Spinal cord (tissue), 10 donors: ENCODE measurements around the gene CD101. TPM values are rescaled to one million over a fixed set of nuclear protein-coding genes. Genes with fewer than 3 reads are reported as not detected.

ENCODE experiments used
- DNase-seq, 6 donors: peaks; one replicate each; pipeline versions ENCODE4 v3.0.0 to v3.0.0-alpha.2; 2013 to 2015; ENCODE audit warnings: low spot score in 6 of 6, low read depth in 4 of 6
- H3K27ac ChIP-seq: one replicate; pipeline ENCODE4 v1.5.1; 2013; ENCODE audit warnings: low read depth, low read length, control low read depth
- H3K27me3 ChIP-seq: one replicate; pipeline ENCODE4 v1.6.1; 2013; ENCODE audit warnings: low read length; ENCODE audit not compliant: control insufficient read depth, insufficient read depth
- H3K36me3 ChIP-seq: one replicate; pipeline ENCODE4 v1.6.1; 2013; ENCODE audit warnings: low read length; ENCODE audit not compliant: control insufficient read depth, insufficient read depth
- H3K4me1 ChIP-seq: one replicate; pipeline ENCODE4 v1.6.1; 2013; ENCODE audit warnings: low read length; ENCODE audit not compliant: control insufficient read depth, insufficient read depth
- H3K4me3 ChIP-seq: one replicate; pipeline ENCODE4 v1.5.1; 2013; ENCODE audit warnings: low read depth, low read length, control low read depth
- H3K9me3 ChIP-seq: one replicate; pipeline ENCODE4 v1.6.1; 2013; ENCODE audit warnings: low read length; ENCODE audit not compliant: control insufficient read depth, insufficient read depth
- WGBS: methylation state at CpG from one replicate; pipeline ENCODE4 v1.1.5; 2013; ENCODE audit warnings: missing lambda C conversion rate; ENCODE audit not compliant: insufficient coverage; 5-methylcytosine and 5-hydroxymethylcytosine counted together
- polyA plus RNA-seq, 2 donors: library from polyadenylated mRNA; unstranded; fragments of 120-200 nt; gene quantifications; one replicate each; pipeline ENCODE4 v1.2.1, GENCODE V29; 2013; ENCODE audit not compliant: insufficient read length in 2 of 2
- total RNA-seq, 2 donors: library from RNA; depleted of rRNA in 1 of 2; stranded (reverse); fragments of 120-200 nt in 1 of 2; fragments of >200 nt in 1 of 2; gene quantifications; one replicate each; pipeline versions ENCODE4 v1.2.3 to v1.2.4, GENCODE V29; 2013 to 2014
- donor health status: healthy.

Gene CD101
- total and polyA plus RNA-seq, 4 donors: 1.4 to 6.5 (median 4.0) TPM

GRCh38 chr1:117022114-117022513 lies 20.6 kb downstream of the CD101 start:
- Histone ChIP-seq H3K27me3 (no peaks in the 10 kb centered on the region), H3K9me3 (no peaks in the 10 kb centered on the region), H3K4me1 (peaks cover 2% of the 10 kb centered on the region), H3K4me3 (no peak overlapping the region), H3K36me3 (no peaks in the 10 kb centered on the region), H3K27ac (no peak overlapping the region)
- no CpG with 5 or more reads among the region's 3 CpGs for WGBS
- DNase-seq: peak in 2 of 6 donors; percentile 64 to 74

GRCh38 chr1:117025568-117025967 lies 24.0 kb downstream of the CD101 start:
- Histone ChIP-seq H3K27ac (no peak overlapping the region), H3K4me1 (no peaks in the 10 kb centered on the region), H3K36me3 (no peaks in the 10 kb centered on the region), H3K27me3 (no peaks in the 10 kb centered on the region), H3K4me3 (no peak overlapping the region), H3K9me3 (no peaks in the 10 kb centered on the region)
- WGBS: 97% methylated on average over 6 of the region's 7 CpGs
- no peak for DNase-seq

- no peaks in the 10 kb centered on the region for H3K4me1 ChIP-seq
- H3K4me3 ChIP-seq: no peak overlapping the region
- no peak overlapping the region for H3K27ac ChIP-seq
- no peaks in the 10 kb centered on the region for H3K27me3 ChIP-seq
- 92% methylated on average over 3 of the region's 6 CpGs for WGBS
- DNase-seq: no peak
- H3K9me3 ChIP-seq: no peaks in the 10 kb centered on the region
- no peaks in the 10 kb centered on the region for H3K36me3 ChIP-seq
These were observed 24.8 kb downstream of the CD101 start for GRCh38 chr1:117026361-117026760.

- Histone ChIP-seq H3K4me3 (no peak overlapping the region), H3K9me3 (no peaks in the 10 kb centered on the region), H3K27ac (no peak overlapping the region), H3K4me1 (peaks cover 7% of the 10 kb centered on the region), H3K36me3 (no peaks in the 10 kb centered on the region), H3K27me3 (no peaks in the 10 kb centered on the region)
- no peak for DNase-seq
- no CpG with 5 or more reads among the region's 1 CpG for WGBS
These were observed 28.1 kb downstream of the CD101 start for GRCh38 chr1:117029685-117030084.

- H3K9me3 ChIP-seq: no peaks in the 10 kb centered on the region
- WGBS: no CpG with 5 or more reads among the region's 1 CpG
- H3K4me1 ChIP-seq: peaks cover 7% of the 10 kb centered on the region
- DNase-seq: no peak
- H3K4me3 ChIP-seq: no peak overlapping the region
- no peaks in the 10 kb centered on the region for H3K36me3 ChIP-seq
- H3K27ac ChIP-seq: no peak overlapping the region
- no peaks in the 10 kb centered on the region for H3K27me3 ChIP-seq
These were observed 28.8 kb downstream of the CD101 start for GRCh38 chr1:117030271-117030877.

- Histone ChIP-seq H3K9me3 (no peaks in the 10 kb centered on the region), H3K27me3 (no peaks in the 10 kb centered on the region), H3K27ac (no peak overlapping the region), H3K4me3 (no peak overlapping the region), H3K4me1 (peaks cover 7% of the 10 kb centered on the region), H3K36me3 (no peaks in the 10 kb centered on the region)
- DNase-seq: no peak
- no CpG with 5 or more reads among the region's 3 CpGs for WGBS
These were observed 30.7 kb downstream of the CD101 start for GRCh38 chr1:117032266-117032665.

GRCh38 chr1:117032681-117033539 lies 31.4 kb downstream of the CD101 start:
- Histone ChIP-seq H3K27ac (no peak overlapping the region), H3K4me3 (no peak overlapping the region), H3K36me3 (no peaks in the 10 kb centered on the region), H3K4me1 (peaks cover 7% of the 10 kb centered on the region), H3K27me3 (no peaks in the 10 kb centered on the region), H3K9me3 (no peaks in the 10 kb centered on the region)
- peak in 2 of 6 donors; percentile 23 to 74 for DNase-seq
- 42% methylated on average over 9 of the region's 11 CpGs for WGBS

GRCh38 chr1:117033772-117034171 lies 32.2 kb downstream of the CD101 start:
- Histone ChIP-seq H3K27me3 (no peaks in the 10 kb centered on the region), H3K9me3 (no peaks in the 10 kb centered on the region), H3K4me3 (no peak overlapping the region), H3K4me1 (peaks cover 7% of the 10 kb centered on the region), H3K27ac (no peak overlapping the region), H3K36me3 (no peaks in the 10 kb centered on the region)
- 78% methylated on average over 7 of the region's 7 CpGs for WGBS
- DNase-seq: no peak

GRCh38 chr1:117034791-117035290 lies 33.3 kb downstream of the CD101 start:
- no peak overlapping the region for H3K4me3 ChIP-seq
- H3K9me3 ChIP-seq: no peaks in the 10 kb centered on the region
- no peaks in the 10 kb centered on the region for H3K27me3 ChIP-seq
- H3K27ac ChIP-seq: no peak overlapping the region
- peaks cover 7% of the 10 kb centered on the region for H3K4me1 ChIP-seq
- no peaks in the 10 kb centered on the region for H3K36me3 ChIP-seq
- DNase-seq: no peak
- whole genome bisulfite sequencing: 60% methylated on average over 1 of the region's 7 CpGs
